ELF-1 (cell line): Measurements from ENCODE around the gene MAPRE3.
"Not testable (repeated sequence)": the region's sequence is repeated elsewhere in the genome, so short reads cannot be mapped to it uniquely, and the experiment has no call there.

Source experiments
- DNase-seq: peaks from one replicate; pipeline ENCODE4 v3.0.0-alpha.2; 2016; ENCODE audit warnings: low read depth, low spot score

MAPRE3 gene

GRCh38 chr2:26970244-26970927, at the start of gene MAPRE3:
Gene MAPRE3 (plus strand): TSS chr2:26970637. CDS start chr2:27022219, 51,582 bp downstream.
- peak; percentile 98 for DNase-seq

- no peak for DNase-seq
Measured at GRCh38 chr2:26921323-26921722, 49.1 kb upstream of the MAPRE3 start.

- DNase-seq = peak; percentile 63
Measured at GRCh38 chr2:26922405-26923188, 47.8 kb upstream of the MAPRE3 start.

- not testable (repeated sequence) for DNase-seq
Measured at GRCh38 chr2:26923189-26923466, 47.3 kb upstream of the MAPRE3 start.

- no peak for DNase-seq
Measured at GRCh38 chr2:26924731-26925099, 45.7 kb upstream of the MAPRE3 start.

DNA sequence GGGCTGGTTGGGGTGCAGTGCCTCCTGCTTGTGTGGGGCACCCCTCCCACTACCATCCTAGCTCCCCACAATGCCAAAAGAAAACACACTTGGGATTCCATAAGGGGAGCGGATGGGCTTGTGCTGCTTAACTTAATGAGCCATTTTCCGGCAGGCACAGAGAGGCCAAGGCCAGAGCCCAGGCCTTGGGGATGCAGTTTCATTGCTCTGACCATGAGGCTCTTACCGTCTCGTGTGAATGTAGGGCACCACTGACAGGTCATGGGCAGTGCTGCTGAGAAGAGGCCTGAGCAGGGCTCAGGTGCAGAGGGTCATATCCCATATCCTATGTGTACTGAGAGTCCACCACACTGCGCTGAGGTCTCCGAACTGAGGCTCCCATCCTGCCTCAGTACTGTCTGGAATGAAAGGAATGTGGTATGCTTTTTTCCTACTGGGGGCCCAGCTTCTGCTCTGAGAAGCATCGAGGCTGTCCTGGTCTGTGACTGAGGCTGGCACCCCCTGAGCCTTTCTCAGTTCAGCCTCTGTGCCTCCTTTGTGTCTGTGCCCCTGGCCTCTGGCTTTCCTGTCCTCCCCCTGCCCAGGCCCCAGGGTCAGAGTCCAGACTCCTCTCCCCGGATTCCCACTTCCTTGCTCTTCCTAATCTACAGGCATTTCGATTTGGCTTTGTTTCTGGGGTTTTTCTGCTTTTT, 45.2 kb upstream of the MAPRE3 start:
- DNase-seq = peak; percentile 69

DNA sequence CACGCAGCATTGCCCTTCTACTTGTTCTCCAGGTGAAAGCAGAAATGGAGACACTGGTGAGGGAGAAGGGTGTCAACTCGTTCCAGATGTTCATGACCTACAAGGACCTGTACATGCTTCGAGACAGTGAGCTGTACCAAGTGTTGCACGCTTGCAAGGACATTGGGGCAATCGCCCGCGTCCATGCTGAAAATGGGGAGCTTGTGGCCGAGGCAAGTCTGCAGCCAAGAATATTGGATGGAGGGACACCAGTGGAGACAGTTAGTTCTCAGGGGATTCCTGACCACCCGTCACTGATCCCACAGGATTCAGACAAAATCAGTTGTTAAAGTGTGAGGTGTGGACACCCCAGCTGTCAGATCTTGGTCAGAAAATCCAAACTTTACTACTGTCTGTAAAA, 43.2 kb upstream of the MAPRE3 start:
- DNase-seq = no peak

- DNase-seq = no peak
Measured at GRCh38 chr2:26932974-26933373, 37.5 kb upstream of the MAPRE3 start.

DNA sequence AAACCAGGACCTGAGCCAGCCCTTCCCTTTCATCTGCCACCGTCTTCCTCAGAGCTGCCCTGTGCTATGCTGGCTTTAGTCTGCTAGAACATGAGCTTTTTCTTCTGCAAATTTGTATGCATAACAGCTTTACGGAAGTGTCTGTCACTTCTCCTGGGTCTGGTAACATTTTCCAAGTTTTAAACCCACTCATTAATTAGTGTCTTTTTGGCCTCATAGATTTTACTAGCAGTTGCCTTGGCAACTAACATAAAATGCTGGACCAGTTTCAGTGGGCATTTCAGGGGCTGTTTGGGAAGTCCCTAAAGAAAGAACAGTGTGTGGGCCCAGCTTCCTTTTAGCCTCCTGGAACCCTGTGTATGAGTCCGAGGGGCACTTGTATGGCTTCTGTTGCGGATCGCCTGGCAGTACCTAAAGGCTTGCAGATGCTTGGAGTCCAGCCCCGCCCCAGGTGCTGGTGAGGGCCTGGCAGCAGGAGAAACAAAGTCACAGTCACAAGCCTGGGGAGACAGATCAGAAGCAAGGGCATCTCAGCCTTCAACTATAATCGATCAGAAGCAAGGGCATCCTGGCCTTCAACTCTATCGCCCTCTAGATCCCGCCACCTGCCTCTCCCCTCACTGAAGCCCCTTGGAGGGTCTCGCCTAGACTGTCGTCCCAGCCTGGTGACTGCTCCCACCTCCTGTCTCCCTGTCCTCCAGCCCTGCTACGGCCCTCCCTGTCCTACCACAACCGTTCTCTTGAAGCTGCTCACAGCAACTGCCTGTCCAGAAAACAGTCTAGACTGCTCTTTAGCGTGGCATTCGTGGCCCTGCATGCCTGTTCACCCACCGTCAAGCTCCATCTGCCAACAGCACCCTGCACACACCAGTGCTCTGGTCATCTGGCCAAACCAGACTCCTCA, 36.8 kb upstream of the MAPRE3 start:
- no peak for DNase-seq

- DNase-seq = no peak
Measured at GRCh38 chr2:26934335-26934724, 36.1 kb upstream of the MAPRE3 start.

- no peak for DNase-seq
Measured at GRCh38 chr2:26934985-26935384, 35.5 kb upstream of the MAPRE3 start.

GRCh38 chr2:26936855-26937254, 33.6 kb upstream of the MAPRE3 start:
- DNase-seq = no peak

DNA sequence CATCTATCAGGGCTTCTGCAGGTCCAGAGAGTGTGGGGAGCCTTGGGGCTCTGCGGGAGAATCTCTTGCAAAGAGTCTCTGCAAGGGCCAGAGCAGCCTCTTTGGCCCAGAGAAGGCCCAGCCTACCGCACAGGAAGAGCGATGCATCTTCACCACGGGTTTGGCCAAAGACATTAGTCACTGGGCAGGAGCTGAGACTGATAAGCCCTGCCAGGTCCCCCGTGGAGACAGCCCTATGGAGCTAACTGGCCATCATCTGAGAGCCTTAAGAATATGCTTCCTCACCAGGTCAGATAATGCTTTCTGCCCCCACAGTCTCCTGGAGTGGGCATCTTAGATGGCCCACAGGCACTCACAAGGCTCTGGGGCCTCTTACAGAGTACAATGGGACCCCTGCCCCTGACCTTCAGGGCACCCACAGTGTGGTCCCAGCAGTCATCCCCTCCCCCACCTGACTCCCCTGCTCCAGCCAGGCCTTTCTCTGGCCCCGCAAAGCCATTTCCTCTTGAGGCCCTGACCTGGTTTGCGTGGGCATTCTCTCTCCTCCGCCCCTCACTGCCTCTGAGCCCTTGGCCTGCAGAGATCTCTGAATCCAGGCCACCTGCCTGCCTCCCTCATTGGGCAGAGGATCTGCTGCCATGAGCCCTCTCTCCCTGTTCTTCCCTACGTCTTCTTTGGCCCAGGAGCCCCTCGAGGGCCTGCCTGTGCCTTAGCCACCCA, 31.9 kb upstream of the MAPRE3 start:
- DNase-seq = no peak

- no peak for DNase-seq
Measured at GRCh38 chr2:26940001-26940400, 30.4 kb upstream of the MAPRE3 start.

- no peak for DNase-seq
Measured at GRCh38 chr2:26941486-26941885, 29.0 kb upstream of the MAPRE3 start.

GRCh38 chr2:26942543-26943295, 27.7 kb upstream of the MAPRE3 start:
- DNase-seq = peak; percentile 94

DNA sequence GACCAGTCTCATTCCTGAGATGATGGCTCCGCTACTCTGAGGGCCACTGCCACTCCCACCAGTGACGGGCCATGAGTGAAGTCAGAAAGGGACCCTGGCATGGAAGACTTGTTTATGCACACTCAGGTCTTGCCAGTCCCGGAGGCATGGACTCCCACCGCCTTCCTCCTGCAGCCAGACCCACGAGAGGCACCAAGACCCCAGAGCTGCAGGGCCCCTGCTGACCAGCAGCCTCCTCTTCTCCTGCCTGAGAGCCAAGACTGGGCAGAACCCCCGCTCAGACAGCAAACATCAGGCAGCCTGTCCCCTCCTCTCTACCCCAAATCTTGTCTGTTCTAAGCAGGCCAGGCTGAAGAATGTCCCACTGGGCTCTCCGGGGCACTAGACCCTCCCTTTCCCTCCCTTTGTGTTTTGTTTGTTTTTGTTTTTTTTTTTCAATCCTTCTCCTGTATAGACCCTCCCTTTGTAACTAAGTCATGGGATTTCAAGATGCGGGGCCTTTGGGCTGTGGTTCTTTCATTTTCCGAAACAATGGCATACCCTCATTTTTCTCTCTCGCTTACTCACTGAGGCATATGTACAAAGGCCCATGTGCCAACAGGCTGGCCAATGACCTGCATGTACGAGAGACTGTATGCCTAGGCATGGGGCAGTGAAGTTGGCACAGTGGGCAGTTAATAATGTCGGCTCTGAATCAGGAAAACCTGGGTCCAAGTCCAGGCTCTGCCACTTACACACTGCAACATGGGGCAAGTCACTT, 24.3 kb upstream of the MAPRE3 start:
- DNase-seq = no peak

GRCh38 chr2:26946841-26947784, 23.3 kb upstream of the MAPRE3 start:
- DNase-seq = no peak

DNA sequence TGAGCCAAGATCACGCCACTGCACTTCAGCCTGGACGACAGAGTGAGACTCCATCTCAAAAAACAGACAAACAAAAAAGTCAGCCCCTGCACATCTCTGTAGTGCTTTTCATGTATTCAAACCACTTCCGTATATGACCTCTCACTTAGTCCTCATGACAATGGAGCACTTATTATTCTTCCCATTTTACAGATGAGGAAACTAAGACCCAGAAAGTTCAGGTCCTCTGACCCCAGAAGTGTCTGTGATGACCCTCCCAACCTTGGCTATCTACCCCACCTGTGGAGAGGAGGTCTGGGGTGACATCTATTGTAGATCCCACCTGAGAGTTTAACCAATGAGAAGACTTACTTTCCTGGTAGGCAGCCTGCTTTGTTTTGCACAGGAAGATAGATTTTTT, 21.6 kb upstream of the MAPRE3 start:
- DNase-seq = no peak
